HG03558 (cell line): ENCODE measurements around the gene LRRC61.
"Not testable (repeated sequence)": the region's sequence is repeated elsewhere in the genome, so short reads cannot be mapped to it uniquely, and the experiment has no call there.

Experiments
- ATAC-seq: cut with Tn5 transposase; IDR thresholded peaks from one replicate; pipeline ENCODE4 v1.9.1; 2021; ENCODE audit warnings: moderate number of reproducible peaks; ENCODE audit not compliant: unreplicated experiment; ENCODE audit errors: extremely low read depth

Gene LRRC61

GRCh38 chr7:150380463-150380862 lies 57.3 kb downstream of the LRRC61 start:
- ATAC-seq = no peak

GRCh38 chr7:150381096-150381495 lies 57.9 kb downstream of the LRRC61 start:
- ATAC-seq = no peak

- ATAC-seq = no peak
Measured at GRCh38 chr7:150381785-150382122, 58.6 kb downstream of the LRRC61 start.

- ATAC-seq = no peak
Measured at GRCh38 chr7:150382123-150382843, 59.1 kb downstream of the LRRC61 start.

- ATAC-seq = no peak
Measured at GRCh38 chr7:150382844-150383225, 59.7 kb downstream of the LRRC61 start.

- no peak for ATAC-seq
Measured at GRCh38 chr7:150383710-150384397, 60.7 kb downstream of the LRRC61 start.

- no peak for ATAC-seq
Measured at GRCh38 chr7:150384406-150385301, 61.5 kb downstream of the LRRC61 start.

- no peak for ATAC-seq
Measured at GRCh38 chr7:150385302-150385723, 62.2 kb downstream of the LRRC61 start.

- not testable (repeated sequence) for ATAC-seq
Measured at GRCh38 chr7:150385884-150386283, 62.7 kb downstream of the LRRC61 start.
